ENCODE data around the gene PRRT1.

The PRRT1 gene

GRCh38 chr6:32173051-32173727 is 21.4 kb upstream of the PRRT1 start:
- H4K5ac ChIP-seq (ENCODE audit: low read length), result no peak overlapping the region
- WGBS (ENCODE audit: extremely low coverage, insufficient coverage, low lambda C conversion rate), result no CpG with 5 or more reads among the region's 4 CpGs
- H4K8ac ChIP-seq (ENCODE audit: low read depth, low read length), result no peak overlapping the region
- peaks cover 24% of the 10 kb centered on the region for H3K79me1 ChIP-seq (ENCODE audit: low read length)
- peaks cover 15% of the 10 kb centered on the region for H3K4me1 ChIP-seq (ENCODE audit: control insufficient read depth, low read depth, low read length)
- H2BK120ac ChIP-seq (ENCODE audit: low read depth, low read length), result no peak overlapping the region
- peaks cover 31% of the 10 kb centered on the region for H3K79me2 ChIP-seq (ENCODE audit: control insufficient read depth, insufficient read depth, low read length)
- H3K4me2 ChIP-seq (ENCODE audit: low read length), result no peak overlapping the region
- H3K23ac ChIP-seq (ENCODE audit: low read length), result no peak overlapping the region
- H3K27ac ChIP-seq (ENCODE audit: low read depth, low read length), result no peak overlapping the region
- H2AK5ac ChIP-seq (ENCODE audit: low read length), result no peak overlapping the region
- H3K4ac ChIP-seq (ENCODE audit: low read depth, low read length), result no peak overlapping the region
- H3K18ac ChIP-seq (ENCODE audit: low read length), result no peak overlapping the region
- DNase-seq, result peak; percentile 84
- H3K4me3 ChIP-seq (ENCODE audit: low read length), result no peak overlapping the region
- H3K56ac ChIP-seq (ENCODE audit: low read length), result no peak overlapping the region
- H2BK5ac ChIP-seq (ENCODE audit: low read length), result no peak overlapping the region
- peaks cover 2% of the 10 kb centered on the region for H3K36me3 ChIP-seq (ENCODE audit: control insufficient read depth, insufficient read depth, low read length)
- no peak overlapping the region for H2BK15ac ChIP-seq (replicated peaks; ENCODE audit: low read depth)
- H3K27me3 ChIP-seq (ENCODE audit: insufficient read depth, low read length, poor library complexity), result no peaks in the 10 kb centered on the region
- peak overlapping the region; percentile 12 for H3K9ac ChIP-seq (ENCODE audit: low read length)

GRCh38 chr6:32171234-32171633 is 19.5 kb upstream of the PRRT1 start:
- Histone ChIP-seq H2BK120ac (ENCODE audit: low read depth, low read length) (no peak overlapping the region), H3K79me1 (ENCODE audit: low read length) (peaks cover 24% of the 10 kb centered on the region), H4K5ac (ENCODE audit: low read length) (no peak overlapping the region), H3K23ac (ENCODE audit: low read length) (no peak overlapping the region), H2AK5ac (ENCODE audit: low read length) (no peak overlapping the region), H3K9ac (ENCODE audit: low read length) (no peak overlapping the region), H2BK5ac (ENCODE audit: low read length) (no peak overlapping the region), H3K4me2 (ENCODE audit: low read length) (no peak overlapping the region), H3K18ac (ENCODE audit: low read length) (no peak overlapping the region), H3K27me3 (ENCODE audit: insufficient read depth, low read length, poor library complexity) (no peaks in the 10 kb centered on the region), H3K36me3 (ENCODE audit: control insufficient read depth, insufficient read depth, low read length) (peaks cover 2% of the 10 kb centered on the region), H3K4me3 (ENCODE audit: low read length) (no peak overlapping the region), H3K4ac (ENCODE audit: low read depth, low read length) (no peak overlapping the region), H3K79me2 (ENCODE audit: control insufficient read depth, insufficient read depth, low read length) (peaks cover 29% of the 10 kb centered on the region), H3K56ac (ENCODE audit: low read length) (no peak overlapping the region), H3K4me1 (ENCODE audit: control insufficient read depth, low read depth, low read length) (peaks cover 10% of the 10 kb centered on the region), H4K8ac (ENCODE audit: low read depth, low read length) (no peak overlapping the region), H2BK15ac (replicated peaks; ENCODE audit: low read depth) (no peak overlapping the region), H3K27ac (ENCODE audit: low read depth, low read length) (no peak overlapping the region)
- WGBS (ENCODE audit: extremely low coverage, insufficient coverage, low lambda C conversion rate), result no CpG with 5 or more reads among the region's 6 CpGs
- DNase-seq, result no peak

DNA sequence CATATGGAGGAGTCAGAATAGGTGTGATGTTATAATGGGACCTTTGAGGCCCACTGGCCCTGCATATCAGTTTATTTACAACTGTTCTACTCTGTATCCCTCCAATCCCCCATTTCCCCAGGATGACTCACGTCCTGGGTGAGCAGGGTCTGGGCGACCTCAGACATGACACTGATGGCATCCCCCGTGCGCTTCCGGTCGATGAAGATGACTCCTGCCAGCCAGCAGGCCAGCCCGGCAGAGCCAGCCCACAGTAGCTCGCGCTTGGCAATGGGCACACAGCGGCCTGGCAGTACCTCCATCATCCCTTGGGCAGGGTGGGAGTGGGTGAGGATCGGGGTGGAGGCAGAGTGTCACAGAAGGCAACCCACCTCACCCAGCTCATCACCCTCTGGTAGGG is 18.6 kb upstream of the PRRT1 start:
- no peak overlapping the region for H3K56ac ChIP-seq (ENCODE audit: low read length)
- H3K36me3 ChIP-seq (ENCODE audit: control insufficient read depth, insufficient read depth, low read length), result peaks cover 2% of the 10 kb centered on the region

GRCh38 chr6:32168807-32169591 is 17.3 kb upstream of the PRRT1 start:
- no peak overlapping the region for H3K9ac ChIP-seq (ENCODE audit: low read length)
- no peaks in the 10 kb centered on the region for H3K27me3 ChIP-seq (ENCODE audit: insufficient read depth, low read length, poor library complexity)
- peaks cover 14% of the 10 kb centered on the region for H3K79me1 ChIP-seq (ENCODE audit: low read length)
- no peak for DNase-seq
- H3K23ac ChIP-seq (ENCODE audit: low read length), result no peak overlapping the region
- no peak overlapping the region for H3K27ac ChIP-seq (ENCODE audit: low read depth, low read length)
- peaks cover 11% of the 10 kb centered on the region for H3K79me2 ChIP-seq (ENCODE audit: control insufficient read depth, insufficient read depth, low read length)
- no peak overlapping the region for H3K4ac ChIP-seq (ENCODE audit: low read depth, low read length)
- no peak overlapping the region for H3K4me2 ChIP-seq (ENCODE audit: low read length)
- H3K4me3 ChIP-seq (ENCODE audit: low read length), result no peak overlapping the region
- no peak overlapping the region for H3K56ac ChIP-seq (ENCODE audit: low read length)
- H4K5ac ChIP-seq (ENCODE audit: low read length), result no peak overlapping the region
- no peak overlapping the region for H3K18ac ChIP-seq (ENCODE audit: low read length)
- H2BK15ac ChIP-seq (replicated peaks; ENCODE audit: low read depth), result no peak overlapping the region
- H3K4me1 ChIP-seq (ENCODE audit: control insufficient read depth, low read depth, low read length), result peaks cover 4% of the 10 kb centered on the region
- H3K36me3 ChIP-seq (ENCODE audit: control insufficient read depth, insufficient read depth, low read length), result peaks cover 2% of the 10 kb centered on the region
- no peak overlapping the region for H2AK5ac ChIP-seq (ENCODE audit: low read length)
- no CpG with 5 or more reads among the region's 11 CpGs for WGBS (ENCODE audit: extremely low coverage, insufficient coverage, low lambda C conversion rate)
- no peak overlapping the region for H2BK120ac ChIP-seq (ENCODE audit: low read depth, low read length)
- no peak overlapping the region for H4K8ac ChIP-seq (ENCODE audit: low read depth, low read length)
- H2BK5ac ChIP-seq (ENCODE audit: low read length), result no peak overlapping the region

More for the DNA sequence above, 18.6 kb upstream of the PRRT1 start:
- no peak overlapping the region for H4K8ac ChIP-seq (ENCODE audit: low read depth, low read length)
- no peak overlapping the region for H2BK120ac ChIP-seq (ENCODE audit: low read depth, low read length)
- no peak overlapping the region for H3K27ac ChIP-seq (ENCODE audit: low read depth, low read length)
- WGBS (ENCODE audit: extremely low coverage, insufficient coverage, low lambda C conversion rate), result no CpG with 5 or more reads among the region's 11 CpGs
- H4K5ac ChIP-seq (ENCODE audit: low read length), result no peak overlapping the region
- no peak for DNase-seq
- no peak overlapping the region for H2BK15ac ChIP-seq (replicated peaks; ENCODE audit: low read depth)
- no peaks in the 10 kb centered on the region for H3K27me3 ChIP-seq (ENCODE audit: insufficient read depth, low read length, poor library complexity)
- no peak overlapping the region for H3K4me2 ChIP-seq (ENCODE audit: low read length)
- H3K79me2 ChIP-seq (ENCODE audit: control insufficient read depth, insufficient read depth, low read length), result peaks cover 24% of the 10 kb centered on the region
- H3K23ac ChIP-seq (ENCODE audit: low read length), result no peak overlapping the region
- peaks cover 24% of the 10 kb centered on the region for H3K79me1 ChIP-seq (ENCODE audit: low read length)
- no peak overlapping the region for H2AK5ac ChIP-seq (ENCODE audit: low read length)
- H3K4me3 ChIP-seq (ENCODE audit: low read length), result no peak overlapping the region
- peaks cover 9% of the 10 kb centered on the region for H3K4me1 ChIP-seq (ENCODE audit: control insufficient read depth, low read depth, low read length)
- no peak overlapping the region for H3K18ac ChIP-seq (ENCODE audit: low read length)
- no peak overlapping the region for H2BK5ac ChIP-seq (ENCODE audit: low read length)
- no peak overlapping the region for H3K4ac ChIP-seq (ENCODE audit: low read depth, low read length)
- no peak overlapping the region for H3K9ac ChIP-seq (ENCODE audit: low read length)

- no peak overlapping the region for H2AK5ac ChIP-seq (ENCODE audit: low read length)
- H3K27me3 ChIP-seq (ENCODE audit: insufficient read depth, low read length, poor library complexity), result no peaks in the 10 kb centered on the region
- H3K79me1 ChIP-seq (ENCODE audit: low read length), result peaks cover 11% of the 10 kb centered on the region
- no peak overlapping the region for H4K8ac ChIP-seq (ENCODE audit: low read depth, low read length)
- H3K56ac ChIP-seq (ENCODE audit: low read length), result peak overlapping the region; percentile 42
- H3K4me3 ChIP-seq (ENCODE audit: low read length), result no peak overlapping the region
- H3K79me2 ChIP-seq (ENCODE audit: control insufficient read depth, insufficient read depth, low read length), result peaks cover 8% of the 10 kb centered on the region
- H3K9ac ChIP-seq (ENCODE audit: low read length), result no peak overlapping the region
- no peak for DNase-seq
- no CpG with 5 or more reads among the region's 2 CpGs for WGBS (ENCODE audit: extremely low coverage, insufficient coverage, low lambda C conversion rate)
- peaks cover 4% of the 10 kb centered on the region for H3K4me1 ChIP-seq (ENCODE audit: control insufficient read depth, low read depth, low read length)
- H3K4ac ChIP-seq (ENCODE audit: low read depth, low read length), result no peak overlapping the region
- H2BK120ac ChIP-seq (ENCODE audit: low read depth, low read length), result no peak overlapping the region
- no peak overlapping the region for H2BK5ac ChIP-seq (ENCODE audit: low read length)
- no peak overlapping the region for H4K5ac ChIP-seq (ENCODE audit: low read length)
- no peak overlapping the region for H3K4me2 ChIP-seq (ENCODE audit: low read length)
- H3K36me3 ChIP-seq (ENCODE audit: control insufficient read depth, insufficient read depth, low read length), result peaks cover 2% of the 10 kb centered on the region
- H3K23ac ChIP-seq (ENCODE audit: low read length), result no peak overlapping the region
- no peak overlapping the region for H3K18ac ChIP-seq (ENCODE audit: low read length)
- peak overlapping the region; percentile 64 for H3K27ac ChIP-seq (ENCODE audit: low read depth, low read length)
- H2BK15ac ChIP-seq (replicated peaks; ENCODE audit: low read depth), result no peak overlapping the region
Observed at GRCh38 chr6:32168350-32168749, 16.6 kb upstream of the PRRT1 start.
